K562 (cell line): Measurements from ENCODE around the gene MMS22L. TPM values are rescaled to one million over a fixed set of nuclear protein-coding genes. Genes with fewer than 3 reads are reported as not detected.

ENCODE experiments used
- ATAC-seq: fragments of 200-7000 bp; cut with Tn5 transposase; 3 replicates; pipeline ENCODE4 v1.9.1; 2020; ENCODE audit warnings: moderate library complexity
- BruUV-seq: library from RNA; stranded (reverse); fragments of 400-500 nt; replicated peaks from 2 replicates; lab custom pipeline; 2021; lab: Mats Ljungman, UMichigan
- CTCF ChIA-PET: fragments of 300-600 bp; formaldehyde crosslinking; extraction: SDS; loops from one replicate; lab custom pipeline; 2021; ENCODE audit warnings: low intra/inter-chr PET ratio; lab: Yijun Ruan, JAX
- POLR2A ChIA-PET: fragments of 300-600, 350-650 bp; sonication (Branson Sonifier 250); formaldehyde crosslinking; extraction: SDS; loops from one replicate; lab custom pipeline; 2021; ENCODE audit warnings: antibody characterized with exemption, inconsistent platforms; lab: Yijun Ruan, JAX
- DNase-seq, 4 experiments: peaks; one replicate each; pipeline versions ENCODE4 v3.0.0 to v3.0.0-alpha.2; 2011 to 2018; ENCODE audit warnings: low spot score in 3 of 4, mixed read lengths in 3 of 4; ENCODE audit errors: extremely low read depth in 1 of 4
- FAIRE-seq: peaks from 2 replicates; lab custom pipeline; 2011; peaks lifted over from hg19 to GRCh38; lab: Jason Lieb, UNC
- H2AFZ ChIP-seq: 2 replicates; pipeline ENCODE4 v1.6.0; 2011; ENCODE audit warnings: low read depth, low read length, control low read depth, inconsistent platforms
- H3K27ac ChIP-seq: fragments of 200-600 bp; 3 replicates; pipeline ENCODE4 v1.8.0; 2011; ENCODE audit warnings: low read depth, mild to moderate bottlenecking, control low read depth, inconsistent platforms, low read length, moderate library complexity, mixed read lengths; ENCODE audit errors: extremely low read depth
- H3K27me3 ChIP-seq, 2 experiments: fragments of 300-600 bp in 1 of 2; 2 replicates in 1 of 2; 3 replicates in 1 of 2; pipeline versions ENCODE4 v1.6.0 to v1.8.0; 2011; ENCODE audit warnings: inconsistent platforms in 2 of 2, low read length in 2 of 2, mild to moderate bottlenecking in 1 of 2, mixed read lengths in 1 of 2, moderate library complexity in 1 of 2; ENCODE audit not compliant: control insufficient read depth in 2 of 2, insufficient read depth in 2 of 2
- H3K36me3 ChIP-seq: fragments of 300-600 bp; 3 replicates; pipeline ENCODE4 v1.8.0; 2011; ENCODE audit warnings: mild to moderate bottlenecking, low read length, inconsistent platforms; ENCODE audit not compliant: control insufficient read depth, insufficient read depth
- H3K4me1 ChIP-seq, 2 experiments: fragments of 200-600 bp in 1 of 2; replicated peaks in 1 of 2; 2 replicates in 1 of 2; 3 replicates in 1 of 2; pipeline versions ENCODE4 v1.5.1 to v1.8.0; 2011; ENCODE audit warnings: inconsistent platforms in 2 of 2, low read length in 2 of 2, mild to moderate bottlenecking in 1 of 2, mixed read lengths in 1 of 2, moderate library complexity in 1 of 2; ENCODE audit not compliant: control insufficient read depth in 2 of 2, insufficient read depth in 2 of 2
- H3K4me2 ChIP-seq: 2 replicates; pipeline ENCODE4 v1.6.1; 2011; ENCODE audit warnings: low read length, control low read depth, inconsistent platforms, mixed read lengths; ENCODE audit not compliant: insufficient read depth
- H3K4me3 ChIP-seq: fragments of 200-600 bp; sonication (generic), shearing (Covaris generic); 2 replicates; pipeline ENCODE4 v1.5.1; 2016; ENCODE audit warnings: control low read depth, inconsistent platforms
- H3K79me2 ChIP-seq: fragments of 200-600 bp; 3 replicates; pipeline ENCODE4 v1.8.0; 2011; ENCODE audit warnings: low read length, inconsistent platforms; ENCODE audit not compliant: control insufficient read depth, insufficient read depth
- H3K9ac ChIP-seq, 2 experiments: 2 replicates each; pipeline versions ENCODE4 v1.6.0 to v1.6.1; 2011; ENCODE audit warnings: low read depth in 2 of 2, low read length in 2 of 2, control low read depth in 1 of 2, inconsistent platforms in 1 of 2, mild to moderate bottlenecking in 1 of 2, mixed read lengths in 1 of 2; ENCODE audit not compliant: insufficient read depth in 1 of 2
- H3K9me1 ChIP-seq: one replicate; pipeline ENCODE4 v1.6.0; 2011; ENCODE audit warnings: inconsistent platforms, mild to moderate bottlenecking, low read length, moderate library complexity; ENCODE audit not compliant: control insufficient read depth, insufficient read depth
- H3K9me3 ChIP-seq: replicated peaks from 2 replicates; pipeline ENCODE4 v1.5.1; 2011; ENCODE audit warnings: low read depth, low read length, inconsistent platforms; ENCODE audit not compliant: control insufficient read depth, insufficient read depth
- H4K20me1 ChIP-seq: replicated peaks from 2 replicates; pipeline ENCODE4 v1.6.1; 2011; ENCODE audit warnings: low read length, inconsistent platforms, mixed read lengths; ENCODE audit not compliant: control insufficient read depth, insufficient read depth
- MAFK ChIP-seq: IDR thresholded peaks from 2 replicates; pipeline ENCODE4 v1.6.1; 2011; ENCODE audit warnings: low read length, improper control_type of control experiment
- POLR2G ChIP-seq: fragments of 200-400 bp; formaldehyde crosslinking; IDR thresholded peaks from 2 replicates; pipeline ENCODE4 v1.6.1; 2017; ENCODE audit warnings: low read depth, mild to moderate bottlenecking, antibody characterized with exemption, low read length, moderate library complexity
- SIN3A ChIP-seq, 2 experiments: fragments of 150-350 bp in 1 of 2; IDR thresholded peaks; 2 replicates each; pipeline ENCODE4 v1.6.1; 2011 to 2016; ENCODE audit warnings: borderline replicate concordance in 2 of 2, low read depth in 2 of 2, low read length in 2 of 2, mild to moderate bottlenecking in 2 of 2, moderate library complexity in 2 of 2; ENCODE audit not compliant: control insufficient read depth in 1 of 2
- SP2 ChIP-seq: IDR thresholded peaks from 2 replicates; pipeline ENCODE4 v1.6.1; 2011; ENCODE audit warnings: mild to moderate bottlenecking, low read depth, low read length, moderate library complexity; ENCODE audit not compliant: poor library complexity, severe bottlenecking; ENCODE audit errors: extremely low read depth
- TEAD1 ChIP-seq, 2 experiments: fragments of 450-650 bp in 1 of 2; sonication (generic) in 1 of 2; formaldehyde crosslinking; IDR thresholded peaks; 2 replicates each; pipeline versions ENCODE4 v1.4.0 to v1.8.0; 2020 to 2022; ENCODE audit warnings: mild to moderate bottlenecking in 2 of 2, missing genetic modification reagents in 1 of 2
- ZNF311 ChIP-seq: fragments of 250-450 bp; sonication (Bioruptor Pico); IDR thresholded peaks from 2 replicates; pipeline ENCODE4 v1.4.0; 2020; ENCODE audit warnings: mild to moderate bottlenecking, moderate library complexity
- ZNF324 ChIP-seq: fragments of 250-450 bp; sonication (Bioruptor Pico); IDR thresholded peaks from 2 replicates; pipeline ENCODE4 v1.4.0; 2020; ENCODE audit warnings: mild to moderate bottlenecking
- in situ Hi-C: fragments of 300-500 bp; cut with MboI; formaldehyde crosslinking; loops from 4 replicates; pipeline ENCODE4 v1.15.0; 2018; ENCODE audit warnings: inconsistent platforms, mixed read lengths
- intact Hi-C: fragments of 100-400 bp; cut with micrococcal nuclease; formaldehyde crosslinking; loops from 2 replicates; pipeline ENCODE4 v1.14.2; 2022
- polyA plus RNA-seq, 8 experiments: library from polyadenylated mRNA; depleted of rRNA in 4 of 8; stranded (reverse) in 5 of 8; unstranded in 3 of 8; fragments of >200 nt; fragmentation: Nextera tagmentation in 2 of 8; fragmentation: Illumina TruSeq in 1 of 8; extraction: Ambion mirVana in 2 of 8; extraction: Trizol in 1 of 8; gene quantifications; 2 replicates each; pipeline versions ENCODE4 v1.2.1 to v1.2.3, GENCODE V29; 2011 to 2014; ENCODE audit warnings: inconsistent platforms in 1 of 8, missing spikeins in 1 of 8
- total RNA-seq, 7 experiments: library from RNA; depleted of rRNA in 6 of 7; stranded (reverse); fragments of >200 nt in 6 of 7; fragmentation: Illumina TruSeq in 2 of 7; extraction: Trizol in 2 of 7; gene quantifications; 2 replicates each; pipeline versions ENCODE4 v1.2.1 to v1.2.3, GENCODE V29; 2011 to 2021; ENCODE audit warnings: low replicate concordance in 1 of 7

Gene MMS22L
- total and polyA plus RNA-seq, 9 of the 15 experiments (the other 6 are each of a cell fraction or from before 2014, with no cell fraction given): 13.0 to 59.5 (median 26.9) TPM

DNA sequence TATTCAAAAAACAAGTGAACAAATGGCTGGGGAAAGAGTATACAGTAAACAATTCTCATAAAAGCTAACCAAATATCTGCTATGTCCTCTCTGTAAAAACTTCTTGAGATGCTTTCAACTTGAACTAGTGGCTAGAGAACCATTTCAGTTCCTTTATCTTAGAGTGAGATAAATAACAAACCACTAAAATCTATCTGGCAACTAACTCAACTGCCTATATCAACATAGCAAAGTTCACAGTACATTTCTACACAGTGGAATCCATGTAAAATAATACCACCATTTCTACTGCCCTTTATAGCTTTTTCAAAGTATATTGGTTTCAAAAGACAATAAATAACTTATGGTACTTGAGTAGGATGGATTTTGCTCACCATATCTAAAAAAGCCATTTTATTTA is 95.1 kb downstream of the MMS22L start:
- H4K20me1 ChIP-seq: no peaks in the 10 kb centered on the region
- H3K27ac ChIP-seq: no peak overlapping the region
- H3K4me2 ChIP-seq: no peak overlapping the region
- no peak overlapping the region for H3K9ac ChIP-seq
- peaks cover 26% of the 10 kb centered on the region for H3K36me3 ChIP-seq
- no peaks in the 10 kb centered on the region for H3K79me2 ChIP-seq
- H3K9me3 ChIP-seq: no peaks in the 10 kb centered on the region
- intact Hi-C loops (loop anchor here (2.0 kb wide), 1 partner anchor 249 kb away; no protein-coding TSS in a partner anchor), in situ Hi-C loops (no loop called here)
- no peak overlapping the region for H2AFZ ChIP-seq
- ATAC-seq: no peak
- DNase-seq: no peak
- H3K4me3 ChIP-seq: no peak overlapping the region
- POLR2A ChIA-PET: no interaction called here
- CTCF ChIA-PET: no interaction called here
- no peaks in the 10 kb centered on the region for H3K27me3 ChIP-seq
- TF ChIP-seq TEAD1 (CRISPR knock-in tag; IDR thresholded peaks at IDR 0.05): no peak
- TF ChIP-seq MAFK: no peak
- TF ChIP-seq ZNF311 (CRISPR knock-in tag): no peak
- TF ChIP-seq SIN3A (IDR thresholded peaks at IDR 0.05; ENCODE audit: borderline replicate concordance in 2 of 2, control insufficient read depth in 1 of 2, low read depth in 2 of 2, low read length in 2 of 2): no peak
- TF ChIP-seq SP2: no peak
- no peak for TF ChIP-seq POLR2G
- TF ChIP-seq ZNF324 (CRISPR knock-in tag): no peak
- BruUV-seq: no TSS peak
- no peaks in the 10 kb centered on the region for H3K4me1 ChIP-seq
- no peaks in the 10 kb centered on the region for H3K9me1 ChIP-seq
- no peak for FAIRE-seq
